Measurements from ENCODE around the gene MPC1.
"Not testable (repeated sequence)": the region's sequence is repeated elsewhere in the genome, so short reads cannot be mapped to it uniquely, and the experiment has no call there.

MPC1 gene

GRCh38 chr6:166402582-166403277, 20.0 kb upstream of the MPC1 start:
- TF ChIP-seq PKNOX1 (IDR thresholded peaks at IDR 0.05), result peak; percentile 69
- TF ChIP-seq ARNT (IDR thresholded peaks at IDR 0.05), result peak; percentile 29; the same call in 1 of the 2 replicates
- no peak for TF ChIP-seq ELF4 (IDR thresholded peaks at IDR 0.05)
- no peak for TF ChIP-seq NFRKB (IDR thresholded peaks at IDR 0.05)
- TF ChIP-seq FOXK2 (IDR thresholded peaks at IDR 0.05), result no peak
- ChIA-PET CTCF (no interaction called here), POLR2A (no interaction called here)
- DNase-seq (ENCODE audit: extremely low spot score), result peak; percentile 62

- peak; percentile 85 for DNase-seq (ENCODE audit: extremely low spot score)
- POLR2A ChIA-PET, result not testable (repeated sequence)
- CTCF ChIA-PET, result interaction anchor here (0.6 to 2.5 kb wide), 22 partner anchors 9 to 1191 kb away, joined by 3 to 20 read pairs (median 4); no protein-coding TSS in a partner anchor
Measured at GRCh38 chr6:166400649-166401250, 18.0 kb upstream of the MPC1 start.

GRCh38 chr6:166400181-166400580, 17.4 kb upstream of the MPC1 start:
- POLR2A ChIA-PET, result no interaction called here

GRCh38 chr6:166398348-166398747, 15.6 kb upstream of the MPC1 start:
- ChIA-PET CTCF (interaction anchor here (0.6 to 1.9 kb wide), 3 partner anchors 85 to 123 kb away, joined by 4 to 5 read pairs (median 5); no protein-coding TSS in a partner anchor), POLR2A (no interaction called here)
- no peak for TF ChIP-seq NFRKB (IDR thresholded peaks at IDR 0.05)
- TF ChIP-seq CTBP1 (IDR thresholded peaks at IDR 0.05; ENCODE audit: borderline replicate concordance), result no peak
- TF ChIP-seq PKNOX1 (IDR thresholded peaks at IDR 0.05), result no peak
- no peak for DNase-seq (ENCODE audit: extremely low spot score)

More at GRCh38 chr6:166400181-166400580, 17.4 kb upstream of the MPC1 start:
- DNase-seq (ENCODE audit: extremely low spot score), result no peak
- CTCF ChIA-PET, result interaction anchor here (0.6 to 2.5 kb wide), 20 partner anchors 8 to 467 kb away, joined by 3 to 20 read pairs (median 4); no protein-coding TSS in a partner anchor
- TF ChIP-seq SUZ12 (IDR thresholded peaks at IDR 0.05), result no peak
- no peak for TF ChIP-seq BHLHE40 (IDR thresholded peaks at IDR 0.05; ENCODE audit: borderline replicate concordance)
- TF ChIP-seq HDGF (IDR thresholded peaks at IDR 0.05; ENCODE audit: borderline replicate concordance), result no peak

GRCh38 chr6:166397849-166398248, 15.1 kb upstream of the MPC1 start:
- ChIA-PET CTCF (no interaction called here), POLR2A (no interaction called here)
- no peak for DNase-seq (ENCODE audit: extremely low spot score)
- no peak for TF ChIP-seq HDGF (IDR thresholded peaks at IDR 0.05; ENCODE audit: borderline replicate concordance)
- TF ChIP-seq SP1 (IDR thresholded peaks at IDR 0.05), result no peak
- no peak for TF ChIP-seq FOXK2 (IDR thresholded peaks at IDR 0.05)
- TF ChIP-seq ZNF384 (IDR thresholded peaks at IDR 0.05), result no peak
- TF ChIP-seq BHLHE40 (IDR thresholded peaks at IDR 0.05; ENCODE audit: borderline replicate concordance), result no peak

GRCh38 chr6:166395778-166396177, 13.0 kb upstream of the MPC1 start:
- TF ChIP-seq PKNOX1 (IDR thresholded peaks at IDR 0.05) (no peak), FOXK2 (IDR thresholded peaks at IDR 0.05) (no peak)
- ChIA-PET CTCF (interaction anchor here (0.6 to 0.9 kb wide), 2 partner anchors 14 to 247 kb away, joined by 4 to 7 read pairs; no protein-coding TSS in a partner anchor), POLR2A (no interaction called here)
- no peak for DNase-seq (ENCODE audit: extremely low spot score)

- DNase-seq (ENCODE audit: extremely low spot score), result no peak
- TF ChIP-seq FOXM1 (IDR thresholded peaks at IDR 0.05; ENCODE audit: borderline replicate concordance) (no peak), ZNF384 (IDR thresholded peaks at IDR 0.05) (no peak), HDGF (IDR thresholded peaks at IDR 0.05; ENCODE audit: borderline replicate concordance) (no peak), TARDBP (IDR thresholded peaks at IDR 0.05) (no peak), ARNT (IDR thresholded peaks at IDR 0.05) (no peak), PKNOX1 (IDR thresholded peaks at IDR 0.05) (no peak), SP1 (IDR thresholded peaks at IDR 0.05) (no peak), L3MBTL2 (conservative IDR thresholded peaks at IDR 0.05) (no peak), FOXA1 (IDR thresholded peaks at IDR 0.05) (no peak)
- ChIA-PET CTCF (interaction anchor here (0.9 kb wide), 1 partner anchor 14 kb away, joined by 4 read pairs; no protein-coding TSS in a partner anchor), POLR2A (no interaction called here)
Measured at GRCh38 chr6:166395351-166395750, 12.6 kb upstream of the MPC1 start.
